Measurements from ENCODE around the gene PINK1.
"Not testable (repeated sequence)": the region's sequence is repeated elsewhere in the genome, so short reads cannot be mapped to it uniquely, and the experiment has no call there.

The PINK1 gene

GRCh38 chr1:20633190-20634064 lies at the start of gene PINK1:
Gene PINK1 (plus strand): TSS chr1:20633458. CDS start chr1:20633549, 91 bp downstream.
- peak; percentile 88 for DNase-seq

- no peak for DNase-seq
Observed at GRCh38 chr1:20584890-20585289, 48.4 kb upstream of the PINK1 start.

- DNase-seq = no peak
Observed at GRCh38 chr1:20586953-20587660, 46.2 kb upstream of the PINK1 start.

- DNase-seq = no peak
Observed at GRCh38 chr1:20587661-20588053, 45.6 kb upstream of the PINK1 start.

GRCh38 chr1:20588634-20589225 lies 44.5 kb upstream of the PINK1 start, which contains the start of gene CDA:
Gene CDA (plus strand): TSS chr1:20589097. CDS start chr1:20589130, 33 bp downstream.
- no peak for DNase-seq

GRCh38 chr1:20589331-20590278 lies 43.7 kb upstream of the PINK1 start:
- no peak for DNase-seq

- no peak for DNase-seq
Observed at GRCh38 chr1:20590306-20590777, 42.9 kb upstream of the PINK1 start.

- DNase-seq = no peak
Observed at GRCh38 chr1:20593756-20594155, 39.5 kb upstream of the PINK1 start.

GRCh38 chr1:20594746-20595145 lies 38.5 kb upstream of the PINK1 start:
- DNase-seq = no peak

GRCh38 chr1:20596106-20596505 lies 37.2 kb upstream of the PINK1 start:
- no peak for DNase-seq

GRCh38 chr1:20597650-20598049 lies 35.6 kb upstream of the PINK1 start:
- no peak for DNase-seq

GRCh38 chr1:20600156-20600555 lies 33.1 kb upstream of the PINK1 start:
- DNase-seq = no peak

- no peak for DNase-seq
Observed at GRCh38 chr1:20601129-20601825, 32.0 kb upstream of the PINK1 start.

- DNase-seq = no peak
Observed at GRCh38 chr1:20602851-20603450, 30.3 kb upstream of the PINK1 start.

GRCh38 chr1:20603504-20604464 lies 29.5 kb upstream of the PINK1 start:
- no peak for DNase-seq

GRCh38 chr1:20604678-20605077 lies 28.6 kb upstream of the PINK1 start:
- no peak for DNase-seq

- not testable (repeated sequence) for DNase-seq
Observed at GRCh38 chr1:20606801-20607570, 26.3 kb upstream of the PINK1 start.

GRCh38 chr1:20609541-20609940 lies 23.7 kb upstream of the PINK1 start:
- no peak for DNase-seq

- DNase-seq = no peak
Observed at GRCh38 chr1:20610970-20611369, 22.3 kb upstream of the PINK1 start.
